ENCODE data around the gene SH2D6. TPM values are rescaled to one million over a fixed set of nuclear protein-coding genes. Genes with fewer than 3 reads are reported as not detected.
"Not testable (repeated sequence)": the region's sequence is repeated elsewhere in the genome, so short reads cannot be mapped to it uniquely, and the experiment has no call there.

SH2D6 gene
- total RNA-seq, 1 donor from 2014 or later: 0.64 TPM

DNA sequence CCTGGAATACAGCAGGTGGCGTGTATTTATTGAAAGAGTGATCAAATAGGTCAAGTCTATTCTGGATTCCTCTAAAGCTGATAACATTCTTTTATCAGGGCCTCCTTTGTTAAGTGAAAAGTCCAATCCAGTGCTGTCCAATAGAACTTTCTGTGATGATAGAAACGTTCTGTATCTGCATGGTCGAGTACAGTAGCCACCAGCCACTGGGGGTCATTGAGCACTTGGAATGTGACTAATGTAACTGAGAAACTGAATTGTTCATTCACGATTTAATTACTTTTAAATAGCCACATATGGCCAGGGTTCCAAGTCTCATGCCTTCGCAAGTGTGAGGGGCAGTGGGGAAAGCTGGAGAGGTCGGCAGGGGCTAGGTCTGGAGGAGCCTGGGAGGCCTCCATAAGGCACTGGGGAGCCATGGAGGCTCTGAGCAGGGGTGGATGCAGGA is 20.5 kb downstream of the SH2D6 start:
- H3K4me1 Mint-ChIP-seq (ENCODE audit: low read depth, unreplicated experiment): peaks cover 11% of the 10 kb centered on the region
- DNase-seq: no peak
- peaks cover 5% of the 10 kb centered on the region for H3K9me3 Mint-ChIP-seq (ENCODE audit: unreplicated experiment)
- H3K27ac Mint-ChIP-seq (ENCODE audit: unreplicated experiment): no peak overlapping the region
- no peaks in the 10 kb centered on the region for H3K36me3 Mint-ChIP-seq (ENCODE audit: unreplicated experiment)
- no peak for TF ChIP-seq CTCF (IDR thresholded peaks at IDR 0.05; ENCODE audit: partially characterized antibody, unreplicated experiment)
- no peak overlapping the region for H3K4me3 Mint-ChIP-seq (ENCODE audit: unreplicated experiment)
- peaks cover 5% of the 10 kb centered on the region for H3K27me3 Mint-ChIP-seq (ENCODE audit: unreplicated experiment)

DNA sequence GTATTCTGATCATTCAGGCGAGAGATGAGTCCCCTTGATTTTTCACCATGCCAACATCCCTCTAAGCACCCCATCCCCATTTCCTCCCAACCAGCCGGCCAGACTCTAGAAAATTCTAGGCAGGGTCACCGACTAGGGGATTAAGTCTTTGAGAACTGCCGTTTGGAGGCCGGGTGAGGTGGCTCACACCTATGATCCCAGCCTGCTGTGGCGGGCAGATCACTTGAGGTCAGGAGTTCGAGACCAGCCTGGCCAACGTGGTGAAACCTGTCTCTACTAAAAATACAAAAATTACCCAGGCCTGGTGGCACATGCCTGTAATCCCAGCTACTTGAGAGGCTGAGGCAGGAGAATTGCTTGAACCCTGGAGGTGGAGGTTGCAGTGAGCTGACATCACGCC is 21.1 kb downstream of the SH2D6 start:
- H3K9me3 Mint-ChIP-seq (ENCODE audit: unreplicated experiment); H3K27me3 Mint-ChIP-seq (ENCODE audit: unreplicated experiment); H3K27ac Mint-ChIP-seq (ENCODE audit: unreplicated experiment); H3K4me3 Mint-ChIP-seq (ENCODE audit: unreplicated experiment); H3K4me1 Mint-ChIP-seq (ENCODE audit: low read depth, unreplicated experiment); DNase-seq; H3K36me3 Mint-ChIP-seq (ENCODE audit: unreplicated experiment): not testable (repeated sequence)

GRCh38 chr2:85439986-85440385 is 21.5 kb downstream of the SH2D6 start:
- peaks cover 4% of the 10 kb centered on the region for H3K27me3 Mint-ChIP-seq (ENCODE audit: unreplicated experiment)
- no peaks in the 10 kb centered on the region for H3K36me3 Mint-ChIP-seq (ENCODE audit: unreplicated experiment)
- no peak overlapping the region for H3K27ac Mint-ChIP-seq (ENCODE audit: unreplicated experiment)
- peaks cover 9% of the 10 kb centered on the region for H3K4me1 Mint-ChIP-seq (ENCODE audit: low read depth, unreplicated experiment)
- DNase-seq: no peak
- H3K4me3 Mint-ChIP-seq (ENCODE audit: unreplicated experiment): no peak overlapping the region
- TF ChIP-seq CTCF (IDR thresholded peaks at IDR 0.05; ENCODE audit: partially characterized antibody, unreplicated experiment): no peak
- H3K9me3 Mint-ChIP-seq (ENCODE audit: unreplicated experiment): peaks cover 3% of the 10 kb centered on the region

GRCh38 chr2:85440729-85441128 is 22.2 kb downstream of the SH2D6 start:
- H3K9me3 Mint-ChIP-seq (ENCODE audit: unreplicated experiment): peaks cover 3% of the 10 kb centered on the region
- no peak overlapping the region for H3K4me3 Mint-ChIP-seq (ENCODE audit: unreplicated experiment)
- H3K4me1 Mint-ChIP-seq (ENCODE audit: low read depth, unreplicated experiment): peaks cover 9% of the 10 kb centered on the region
- H3K36me3 Mint-ChIP-seq (ENCODE audit: unreplicated experiment): no peaks in the 10 kb centered on the region
- TF ChIP-seq CTCF (IDR thresholded peaks at IDR 0.05; ENCODE audit: partially characterized antibody, unreplicated experiment): no peak
- H3K27me3 Mint-ChIP-seq (ENCODE audit: unreplicated experiment): peaks cover 4% of the 10 kb centered on the region
- no peak overlapping the region for H3K27ac Mint-ChIP-seq (ENCODE audit: unreplicated experiment)
- DNase-seq: no peak

- Mint-ChIP-seq H3K27ac (ENCODE audit: unreplicated experiment) (no peak overlapping the region), H3K36me3 (ENCODE audit: unreplicated experiment) (no peaks in the 10 kb centered on the region), H3K9me3 (ENCODE audit: unreplicated experiment) (peaks cover 3% of the 10 kb centered on the region), H3K27me3 (ENCODE audit: unreplicated experiment) (peaks cover 4% of the 10 kb centered on the region), H3K4me1 (ENCODE audit: low read depth, unreplicated experiment) (peaks cover 9% of the 10 kb centered on the region), H3K4me3 (ENCODE audit: unreplicated experiment) (no peak overlapping the region)
- TF ChIP-seq CTCF (IDR thresholded peaks at IDR 0.05; ENCODE audit: partially characterized antibody, unreplicated experiment): no peak
- no peak for DNase-seq
These were observed 23.4 kb downstream of the SH2D6 start for GRCh38 chr2:85441864-85442263.

Measured in glutamatergic neuron (in vitro differentiated cells).